AG09309 (cell line): ENCODE results near the gene CDC37.
A peak's percentile ranks its signal among the peaks of the same experiment; 100 is the strongest.

Source experiments
- DNase-seq: peaks from one replicate; pipeline ENCODE4 v3.0.0-alpha.2; 2010; ENCODE audit warnings: low read depth
- H3K4me3 ChIP-seq: 2 replicates; pipeline ENCODE4 v1.5.1; 2011; ENCODE audit warnings: mild to moderate bottlenecking, low read depth, low read length, moderate library complexity; ENCODE audit not compliant: control insufficient read depth
- TF ChIP-seq, protein P1 (sequence below): IDR thresholded peaks from 2 replicates; pipeline ENCODE4 v1.5.1; 2011; ENCODE audit warnings: mild to moderate bottlenecking, low read depth, low read length, inconsistent platforms; ENCODE audit not compliant: insufficient read depth, control insufficient read depth; ENCODE audit errors: missing control alignments

Gene CDC37

GRCh38 chr19:10356431-10356830 lies 46.9 kb downstream of the CDC37 start:
- H3K4me3 ChIP-seq: no peak overlapping the region
- no peak for DNase-seq
- TF ChIP-seq, protein P1, sequence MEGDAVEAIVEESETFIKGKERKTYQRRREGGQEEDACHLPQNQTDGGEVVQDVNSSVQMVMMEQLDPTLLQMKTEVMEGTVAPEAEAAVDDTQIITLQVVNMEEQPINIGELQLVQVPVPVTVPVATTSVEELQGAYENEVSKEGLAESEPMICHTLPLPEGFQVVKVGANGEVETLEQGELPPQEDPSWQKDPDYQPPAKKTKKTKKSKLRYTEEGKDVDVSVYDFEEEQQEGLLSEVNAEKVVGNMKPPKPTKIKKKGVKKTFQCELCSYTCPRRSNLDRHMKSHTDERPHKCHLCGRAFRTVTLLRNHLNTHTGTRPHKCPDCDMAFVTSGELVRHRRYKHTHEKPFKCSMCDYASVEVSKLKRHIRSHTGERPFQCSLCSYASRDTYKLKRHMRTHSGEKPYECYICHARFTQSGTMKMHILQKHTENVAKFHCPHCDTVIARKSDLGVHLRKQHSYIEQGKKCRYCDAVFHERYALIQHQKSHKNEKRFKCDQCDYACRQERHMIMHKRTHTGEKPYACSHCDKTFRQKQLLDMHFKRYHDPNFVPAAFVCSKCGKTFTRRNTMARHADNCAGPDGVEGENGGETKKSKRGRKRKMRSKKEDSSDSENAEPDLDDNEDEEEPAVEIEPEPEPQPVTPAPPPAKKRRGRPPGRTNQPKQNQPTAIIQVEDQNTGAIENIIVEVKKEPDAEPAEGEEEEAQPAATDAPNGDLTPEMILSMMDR: no peak

GRCh38 chr19:10353793-10354391 lies 49.5 kb downstream of the CDC37 start:
- no peak for DNase-seq
- no peak overlapping the region for H3K4me3 ChIP-seq

GRCh38 chr19:10352764-10353671 lies 50.3 kb downstream of the CDC37 start:
- TF ChIP-seq, protein P1: no peak
- DNase-seq: no peak
- H3K4me3 ChIP-seq: no peak overlapping the region

More at GRCh38 chr19:10353793-10354391, 49.5 kb downstream of the CDC37 start:
- TF ChIP-seq, protein P1: no peak

DNA sequence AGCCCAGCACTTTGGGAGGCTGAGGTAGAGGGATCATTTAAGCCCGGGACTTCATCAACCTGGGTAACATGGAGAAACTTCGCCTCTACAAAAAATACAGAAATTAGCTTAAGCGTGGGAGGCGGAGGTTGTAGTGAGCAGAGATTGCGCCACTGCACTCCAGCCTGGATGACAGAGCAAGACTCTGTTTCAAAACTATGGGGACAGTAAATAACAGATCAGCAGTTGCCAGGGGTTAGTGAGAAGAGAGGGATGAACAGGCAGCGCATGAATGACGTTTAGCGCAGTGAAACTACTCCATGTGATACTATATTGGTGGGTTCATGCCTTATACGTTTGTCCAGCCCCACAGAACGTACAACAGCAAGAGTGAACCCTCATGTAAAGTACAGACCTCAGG lies 56.8 kb downstream of the CDC37 start:
- DNase-seq: no peak
- no peak overlapping the region for H3K4me3 ChIP-seq
- TF ChIP-seq, protein P1: no peak

- H3K4me3 ChIP-seq: no peak overlapping the region
- TF ChIP-seq, protein P1: no peak
- peak; percentile 44 for DNase-seq
These were observed 58.6 kb downstream of the CDC37 start for GRCh38 chr19:10344780-10345179.

DNA sequence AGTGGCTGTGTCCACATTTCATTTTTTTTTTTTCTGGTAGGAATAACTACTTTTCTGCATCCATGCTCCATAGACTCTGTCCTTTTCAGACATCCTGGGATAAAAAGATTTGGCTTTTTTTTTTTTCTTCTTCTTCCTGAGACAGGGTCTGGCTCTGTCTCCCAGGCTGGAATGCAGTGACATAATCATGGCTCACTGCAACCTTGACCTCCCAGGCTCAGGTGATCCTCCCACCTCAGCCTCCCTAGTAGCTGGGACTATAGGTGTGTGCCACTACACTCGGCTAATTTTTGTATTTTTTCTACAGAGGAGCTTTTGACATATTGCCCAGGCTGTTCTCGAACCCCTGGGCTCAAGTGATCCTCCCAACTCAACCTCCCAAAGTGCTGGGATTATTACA lies 59.8 kb downstream of the CDC37 start:
- no peak for DNase-seq
- TF ChIP-seq, protein P1: no peak
- H3K4me3 ChIP-seq: no peak overlapping the region
